NT2/D1 (cell line): ENCODE measurements around the gene ATCAY.

Experiments used
- DNase-seq: peaks from one replicate; pipeline ENCODE4 v3.0.0-alpha.2; 2011; ENCODE audit warnings: low read depth, low spot score
- H3K27me3 ChIP-seq: 2 replicates; pipeline ENCODE4 v1.6.0; 2011; ENCODE audit warnings: mild to moderate bottlenecking; ENCODE audit not compliant: insufficient read length, insufficient read depth
- H3K36me3 ChIP-seq: 2 replicates; pipeline ENCODE4 v1.6.1; 2011; ENCODE audit warnings: mild to moderate bottlenecking, low read length, mixed read lengths; ENCODE audit not compliant: insufficient read depth, insufficient read length
- H3K4me1 ChIP-seq: 2 replicates; pipeline ENCODE4 v1.5.1; 2011; ENCODE audit not compliant: insufficient read depth, insufficient read length
- H3K4me3 ChIP-seq: 2 replicates; pipeline ENCODE4 v1.5.1; 2011; ENCODE audit warnings: low read depth; ENCODE audit not compliant: insufficient read length
- H3K9ac ChIP-seq: 2 replicates; pipeline ENCODE4 v1.6.0; 2011; ENCODE audit warnings: low read depth; ENCODE audit not compliant: insufficient read length
- H3K9me3 ChIP-seq: 2 replicates; pipeline ENCODE4 v1.5.1; 2011; ENCODE audit warnings: mild to moderate bottlenecking, low read length; ENCODE audit not compliant: insufficient read depth
- SUZ12 ChIP-seq: IDR thresholded peaks from 2 replicates; pipeline ENCODE4 v1.6.1; 2011; ENCODE audit not compliant: insufficient read length, insufficient read depth; ENCODE audit errors: extremely low read depth
- YY1 ChIP-seq: IDR thresholded peaks from 2 replicates; pipeline ENCODE4 v1.6.1; 2011; ENCODE audit not compliant: insufficient read length, insufficient read depth
- ZNF274 ChIP-seq: IDR thresholded peaks from 2 replicates; pipeline ENCODE4 v1.6.1; 2011; ENCODE audit warnings: mild to moderate bottlenecking, low read depth, low read length

Gene ATCAY, protein sequence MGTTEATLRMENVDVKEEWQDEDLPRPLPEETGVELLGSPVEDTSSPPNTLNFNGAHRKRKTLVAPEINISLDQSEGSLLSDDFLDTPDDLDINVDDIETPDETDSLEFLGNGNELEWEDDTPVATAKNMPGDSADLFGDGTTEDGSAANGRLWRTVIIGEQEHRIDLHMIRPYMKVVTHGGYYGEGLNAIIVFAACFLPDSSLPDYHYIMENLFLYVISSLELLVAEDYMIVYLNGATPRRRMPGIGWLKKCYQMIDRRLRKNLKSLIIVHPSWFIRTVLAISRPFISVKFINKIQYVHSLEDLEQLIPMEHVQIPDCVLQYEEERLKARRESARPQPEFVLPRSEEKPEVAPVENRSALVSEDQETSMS

DNA sequence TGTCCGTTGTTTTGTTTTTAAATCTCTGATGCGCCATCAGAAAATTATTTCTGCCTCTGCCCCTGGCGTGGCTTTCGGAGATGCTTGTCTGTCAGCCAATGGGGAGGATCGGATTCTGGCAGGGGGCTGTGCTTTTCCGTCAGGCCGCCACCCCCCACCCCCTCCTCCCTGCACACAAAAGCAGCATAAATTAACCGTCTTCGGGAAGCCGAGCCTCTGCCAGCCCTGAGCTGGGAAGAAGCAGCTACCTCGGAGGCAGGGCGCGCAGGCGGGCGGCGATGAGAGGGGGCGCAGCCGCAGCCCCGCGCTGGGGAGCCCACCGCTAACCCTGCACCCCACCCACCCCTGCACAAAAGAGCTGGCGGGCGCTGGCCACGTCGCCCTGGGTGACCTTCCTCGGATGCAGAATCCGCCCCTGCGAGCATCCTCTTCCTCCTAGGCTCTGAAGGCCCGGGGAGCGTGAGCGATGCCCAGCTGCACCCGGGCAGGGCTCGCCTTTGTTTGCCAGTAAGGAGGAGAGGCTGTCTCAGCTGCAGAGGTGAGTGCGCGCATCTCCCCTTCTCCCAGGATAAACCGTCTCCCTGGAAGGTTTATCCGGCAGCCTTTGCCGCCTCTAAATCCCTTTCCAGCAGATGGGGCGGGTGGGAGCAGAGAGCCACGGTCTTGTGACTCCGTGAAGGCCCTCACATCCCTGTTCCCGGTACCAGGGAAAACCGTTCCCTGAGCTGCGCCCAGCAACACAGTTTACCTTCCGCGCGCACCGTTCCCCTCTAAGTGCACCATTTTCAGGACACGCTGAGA, at the start of gene ATCAY:
Gene ATCAY, plus strand, starts transcription at position 215 of the 801 bp plus-strand sequence. CDS start 5,083 bp downstream, outside the sequence.
- TF ChIP-seq SUZ12 (no peak), ZNF274 (no peak), YY1 (no peak)
- Histone ChIP-seq H3K9ac (peak within 1 kb of the TSS; percentile 78), H3K27me3 (peaks cover 8% of the 10 kb centered on the region), H3K9me3 (no peaks in the 10 kb centered on the region), H3K36me3 (no peaks in the 10 kb centered on the region), H3K4me1 (peaks cover 4% of the 10 kb centered on the region), H3K4me3 (peak within 1 kb of the TSS; percentile 64)
- DNase-seq, result peak; percentile 59

DNA sequence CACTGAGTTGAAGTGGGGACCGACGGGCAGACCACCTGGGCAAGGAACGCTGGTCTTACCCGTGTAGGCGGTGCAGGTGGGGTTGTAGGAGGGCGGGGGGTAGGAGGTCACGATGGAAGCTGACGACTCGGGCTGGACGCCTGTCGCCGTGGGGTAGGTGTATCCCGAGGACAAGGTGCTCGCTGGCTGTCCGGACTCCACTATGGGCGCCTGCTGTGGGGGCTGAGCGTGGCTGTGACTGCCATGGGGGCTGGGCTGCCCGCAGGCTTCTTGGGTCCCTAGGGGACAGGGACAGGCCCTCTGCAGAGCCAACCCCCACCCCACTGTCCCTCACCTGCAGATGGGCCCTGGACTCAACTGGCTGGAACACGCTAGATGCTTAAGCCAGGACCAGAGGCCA, 48.9 kb upstream of the ATCAY start:
- no peaks in the 10 kb centered on the region for H3K9me3 ChIP-seq
- H3K27me3 ChIP-seq, result no peaks in the 10 kb centered on the region
- no peak overlapping the region for H3K9ac ChIP-seq
- no peak overlapping the region for H3K4me3 ChIP-seq
- peaks cover 13% of the 10 kb centered on the region for H3K4me1 ChIP-seq
- TF ChIP-seq YY1, result no peak
- TF ChIP-seq SUZ12, result no peak
- TF ChIP-seq ZNF274, result no peak
- H3K36me3 ChIP-seq, result no peaks in the 10 kb centered on the region
- DNase-seq, result no peak

DNA sequence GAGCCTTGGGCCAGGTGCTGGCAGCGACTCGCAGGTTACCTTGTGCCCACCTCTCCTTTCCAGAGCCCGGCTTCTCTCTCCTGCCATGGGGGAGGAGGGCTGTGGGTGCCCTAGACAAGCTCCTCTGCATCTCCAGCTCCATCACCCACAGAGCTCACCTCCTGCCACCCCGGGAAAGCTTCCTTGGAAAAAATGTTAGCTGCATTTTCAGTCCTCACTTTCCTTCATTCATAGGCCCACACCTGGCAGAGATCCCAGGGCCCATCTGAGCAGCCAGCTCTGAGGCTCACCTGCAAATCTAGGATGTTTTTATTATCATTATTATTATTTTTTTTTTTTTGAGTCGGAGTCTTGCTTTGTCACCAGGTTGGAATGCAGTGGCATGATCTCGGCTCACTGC, 48.5 kb upstream of the ATCAY start:
- no peaks in the 10 kb centered on the region for H3K36me3 ChIP-seq
- no peak overlapping the region for H3K9ac ChIP-seq
- DNase-seq, result no peak
- TF ChIP-seq SUZ12 (no peak), YY1 (no peak), ZNF274 (no peak)
- no peaks in the 10 kb centered on the region for H3K9me3 ChIP-seq
- peaks cover 13% of the 10 kb centered on the region for H3K4me1 ChIP-seq
- no peak overlapping the region for H3K4me3 ChIP-seq
- no peaks in the 10 kb centered on the region for H3K27me3 ChIP-seq

DNA sequence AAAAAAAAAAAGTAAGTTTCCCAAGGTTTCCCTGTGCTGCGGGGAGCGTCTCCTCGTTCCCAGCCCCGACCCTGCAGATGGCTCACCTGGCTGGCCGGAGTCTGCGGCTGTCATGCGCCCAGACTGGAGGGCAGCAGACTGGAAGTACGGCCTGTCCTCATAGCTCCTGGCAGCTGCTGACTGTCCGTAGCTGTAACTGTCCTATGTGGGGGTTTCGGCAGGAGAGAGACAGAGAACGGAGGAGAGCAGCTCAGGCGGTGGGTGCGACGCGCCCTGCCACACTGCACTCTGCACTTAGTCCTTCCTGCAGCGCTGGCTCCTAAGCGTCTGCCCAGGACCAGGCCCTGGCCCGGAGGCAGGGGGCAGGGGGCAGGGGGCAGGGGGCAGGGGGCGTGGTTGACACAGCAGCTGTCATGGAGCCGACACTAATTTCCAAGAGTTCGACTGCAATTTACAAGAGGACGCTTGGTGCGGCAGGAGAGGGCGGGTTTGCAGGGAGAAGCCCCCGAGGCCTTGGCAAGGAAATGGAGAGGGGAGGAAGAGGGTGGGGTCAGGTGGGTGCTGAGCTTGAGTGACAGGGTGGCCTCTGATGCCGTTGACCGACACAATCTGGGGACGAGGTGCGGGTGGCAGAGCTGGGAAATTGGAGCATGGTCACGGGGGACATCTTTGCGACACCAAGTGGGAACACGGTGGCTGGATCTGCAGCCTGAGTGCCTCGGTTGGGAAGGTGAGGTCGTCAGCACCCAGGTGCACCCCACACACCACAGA, 46.7 kb upstream of the ATCAY start:
- Histone ChIP-seq H3K4me3 (no peak overlapping the region), H3K4me1 (peaks cover 13% of the 10 kb centered on the region), H3K9me3 (peaks cover 10% of the 10 kb centered on the region; the same call in 1 of the 2 replicates), H3K36me3 (no peaks in the 10 kb centered on the region), H3K27me3 (no peaks in the 10 kb centered on the region), H3K9ac (peak overlapping the region; percentile 36)
- DNase-seq, result no peak
- TF ChIP-seq YY1, result no peak
- no peak for TF ChIP-seq SUZ12
- no peak for TF ChIP-seq ZNF274

DNA sequence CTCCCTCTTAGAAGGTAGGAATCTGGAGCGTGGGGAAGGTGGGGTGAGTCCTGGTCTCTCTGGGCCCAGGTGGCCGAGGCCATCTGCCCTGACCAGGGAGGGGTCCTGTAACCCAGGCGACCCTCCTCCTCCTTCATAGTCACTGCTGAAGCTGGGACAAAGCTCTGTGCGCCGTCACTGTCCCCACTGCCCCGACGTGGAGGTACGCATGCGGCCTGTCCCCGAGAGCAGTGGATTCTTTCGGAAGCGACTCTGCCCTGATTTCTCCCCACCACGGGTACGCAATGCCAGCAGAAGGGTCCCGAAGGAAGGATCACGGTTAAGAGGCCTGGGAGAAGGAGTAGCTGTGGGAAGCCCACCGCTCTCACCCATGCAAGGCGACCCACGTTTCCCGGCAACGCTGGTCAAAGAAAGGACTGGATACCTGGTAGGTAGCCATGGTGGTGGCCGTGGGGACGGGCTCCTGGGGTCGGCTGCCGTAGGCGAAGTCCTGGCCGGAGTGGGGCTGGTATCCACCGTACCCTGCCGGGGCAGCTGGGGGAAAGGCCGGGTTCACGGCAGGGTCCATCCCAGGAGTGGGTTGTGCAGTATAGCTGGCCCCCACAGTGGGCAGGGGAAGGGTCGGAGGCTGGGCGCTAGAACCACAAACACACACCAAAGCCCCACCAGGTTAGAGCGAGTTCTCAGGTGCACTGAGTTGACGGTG, 46.0 kb upstream of the ATCAY start:
- peaks cover 13% of the 10 kb centered on the region for H3K4me1 ChIP-seq
- no peak for DNase-seq
- no peaks in the 10 kb centered on the region for H3K36me3 ChIP-seq
- no peak overlapping the region for H3K4me3 ChIP-seq
- peaks cover 10% of the 10 kb centered on the region; the same call in 1 of the 2 replicates for H3K9me3 ChIP-seq
- H3K27me3 ChIP-seq, result no peaks in the 10 kb centered on the region
- no peak overlapping the region for H3K9ac ChIP-seq
- TF ChIP-seq YY1 (no peak), SUZ12 (no peak), ZNF274 (no peak)

DNA sequence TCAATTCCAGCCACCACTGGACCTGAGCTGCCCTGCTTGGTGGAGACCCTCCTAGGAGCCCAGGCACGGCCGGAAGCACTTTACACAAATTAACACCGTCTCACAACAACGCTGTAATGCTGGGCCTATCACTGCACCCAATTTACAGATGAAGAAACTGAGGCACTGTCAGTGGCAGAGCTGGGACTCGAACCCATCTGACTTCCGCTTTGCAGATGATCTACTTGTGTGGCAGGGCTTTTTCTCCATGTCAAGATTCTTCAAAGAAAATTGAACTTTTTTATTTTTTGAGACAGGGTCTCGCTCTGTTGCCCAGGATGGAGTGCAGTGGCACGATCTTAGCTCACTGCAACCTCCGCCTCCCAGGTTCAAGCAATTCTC, 45.4 kb upstream of the ATCAY start:
- H3K9me3 ChIP-seq, result peaks cover 10% of the 10 kb centered on the region; the same call in 1 of the 2 replicates
- no peak overlapping the region for H3K4me3 ChIP-seq
- no peaks in the 10 kb centered on the region for H3K36me3 ChIP-seq
- no peaks in the 10 kb centered on the region for H3K27me3 ChIP-seq
- TF ChIP-seq ZNF274 (no peak), YY1 (no peak), SUZ12 (no peak)
- no peak for DNase-seq
- H3K9ac ChIP-seq, result no peak overlapping the region
- H3K4me1 ChIP-seq, result peaks cover 13% of the 10 kb centered on the region
